MCF 10A (cell line): ENCODE data around the gene MUC3A. TPM values are rescaled to one million over a fixed set of nuclear protein-coding genes. Genes with fewer than 3 reads are reported as not detected.
A peak's percentile ranks its signal among the peaks of the same experiment; 100 is the strongest.
"Not testable (repeated sequence)": the region's sequence is repeated elsewhere in the genome, so short reads cannot be mapped to it uniquely, and the experiment has no call there.

Experiments used
- BruUV-seq: library from RNA; stranded (reverse); fragments of 400-500 nt; replicated peaks from 2 replicates; lab custom pipeline; 2021; lab: Mats Ljungman, UMichigan
- CTCF ChIA-PET: fragments of 300-600 bp; sonication (Branson Sonifier 250); formaldehyde crosslinking; extraction: SDS; loops from one replicate; lab custom pipeline; 2021; ENCODE audit warnings: antibody characterized with exemption, inconsistent platforms; lab: Yijun Ruan, JAX
- POLR2A ChIA-PET: fragments of 300-600, 350-650 bp; sonication (Branson Sonifier 250); formaldehyde crosslinking; extraction: SDS; loops from one replicate; lab custom pipeline; 2020; ENCODE audit warnings: antibody characterized with exemption, inconsistent platforms; lab: Yijun Ruan, JAX
- DNase-seq: peaks from one replicate; pipeline ENCODE4 v3.0.0-alpha.2; 2018; ENCODE audit not compliant: unreplicated experiment
- H3K27ac Mint-ChIP-seq: one replicate; pipeline ENCODE4 v1.8.0; 2022; ENCODE audit warnings: mild to moderate bottlenecking, low read depth, mixed read lengths; ENCODE audit not compliant: unreplicated experiment
- H3K27me3 Mint-ChIP-seq: one replicate; pipeline ENCODE4 v1.8.0; 2022; ENCODE audit warnings: mixed read lengths; ENCODE audit not compliant: insufficient read depth, unreplicated experiment
- H3K36me3 Mint-ChIP-seq: one replicate; pipeline ENCODE4 v1.8.0; 2022; ENCODE audit warnings: mild to moderate bottlenecking, moderate library complexity, mixed read lengths; ENCODE audit not compliant: insufficient read depth, unreplicated experiment
- H3K4me1 Mint-ChIP-seq: one replicate; pipeline ENCODE4 v1.8.0; 2022; ENCODE audit warnings: mixed read lengths; ENCODE audit not compliant: insufficient read depth, unreplicated experiment
- H3K4me3 Mint-ChIP-seq: one replicate; pipeline ENCODE4 v1.8.0; 2022; ENCODE audit warnings: mild to moderate bottlenecking, moderate library complexity, mixed read lengths; ENCODE audit not compliant: unreplicated experiment
- H3K9me3 Mint-ChIP-seq: one replicate; pipeline ENCODE4 v1.8.0; 2022; ENCODE audit warnings: mixed read lengths; ENCODE audit not compliant: unreplicated experiment
- CTCF ChIP-seq: fragments of 200-600 bp; IDR thresholded peaks from one replicate; pipeline ENCODE4 v1.8.0; 2022; ENCODE audit warnings: antibody characterized with exemption, mild to moderate bottlenecking; ENCODE audit not compliant: unreplicated experiment
- intact Hi-C: fragments of 100-400 bp; cut with micrococcal nuclease; formaldehyde crosslinking; loops from 2 replicates; pipeline ENCODE4 v1.14.1; 2022
- total RNA-seq: library from RNA; stranded (reverse); gene quantifications from 2 replicates; pipeline ENCODE4 v1.2.3, GENCODE V29; 2022

MUC3A gene
- total RNA-seq, 1 experiment from 2014 or later: not detected

GRCh38 chr7:100929808-100930174 is 19.5 kb upstream of the MUC3A start:
- H3K9me3 Mint-ChIP-seq: no peaks in the 10 kb centered on the region
- no peaks in the 10 kb centered on the region for H3K4me1 Mint-ChIP-seq
- H3K36me3 Mint-ChIP-seq: no peaks in the 10 kb centered on the region
- H3K27ac Mint-ChIP-seq: no peak overlapping the region
- TF ChIP-seq CTCF: no peak
- H3K27me3 Mint-ChIP-seq: no peaks in the 10 kb centered on the region
- no peak overlapping the region for H3K4me3 Mint-ChIP-seq
- BruUV-seq: no TSS peak
- ChIA-PET POLR2A (no interaction called here), CTCF (no interaction called here)
- intact Hi-C loops: no loop called here
- DNase-seq: no peak

- TF ChIP-seq CTCF: no peak
- ChIA-PET CTCF (no interaction called here), POLR2A (no interaction called here)
- intact Hi-C loops: no loop called here
- no TSS peak for BruUV-seq
- DNase-seq: no peak
- H3K4me1 Mint-ChIP-seq: no peaks in the 10 kb centered on the region
- no peak overlapping the region for H3K27ac Mint-ChIP-seq
- H3K36me3 Mint-ChIP-seq: no peaks in the 10 kb centered on the region
- no peak overlapping the region for H3K4me3 Mint-ChIP-seq
- no peaks in the 10 kb centered on the region for H3K9me3 Mint-ChIP-seq
- H3K27me3 Mint-ChIP-seq: no peaks in the 10 kb centered on the region
These were observed 15.6 kb upstream of the MUC3A start for GRCh38 chr7:100933734-100934133.

- H3K27ac Mint-ChIP-seq, intact Hi-C loops, H3K4me3 Mint-ChIP-seq, H3K36me3 Mint-ChIP-seq, H3K27me3 Mint-ChIP-seq, H3K9me3 Mint-ChIP-seq, CTCF ChIA-PET, POLR2A ChIA-PET, DNase-seq, H3K4me1 Mint-ChIP-seq, BruUV-seq: not testable (repeated sequence)
These were observed 14.0 kb upstream of the MUC3A start for GRCh38 chr7:100935381-100935780.

GRCh38 chr7:100936167-100936566 is 13.2 kb upstream of the MUC3A start:
- POLR2A ChIA-PET, H3K4me3 Mint-ChIP-seq, H3K27ac Mint-ChIP-seq, H3K9me3 Mint-ChIP-seq, intact Hi-C loops, H3K27me3 Mint-ChIP-seq, DNase-seq, H3K36me3 Mint-ChIP-seq, CTCF ChIA-PET, H3K4me1 Mint-ChIP-seq, BruUV-seq: not testable (repeated sequence)

- Mint-ChIP-seq H3K4me3 (peak overlapping the region; percentile 11), H3K9me3 (no peaks in the 10 kb centered on the region), H3K27me3 (no peaks in the 10 kb centered on the region), H3K27ac (no peak overlapping the region), H3K4me1 (peaks cover 10% of the 10 kb centered on the region), H3K36me3 (no peaks in the 10 kb centered on the region)
- BruUV-seq: no TSS peak
- POLR2A ChIA-PET: no interaction called here
- peak; percentile 70 for DNase-seq
- no peak for TF ChIP-seq CTCF
- CTCF ChIA-PET: no interaction called here
- intact Hi-C loops: no loop called here
These were observed 7.1 kb upstream of the MUC3A start for GRCh38 chr7:100942045-100942774.
